ENCODE results near the gene MBD4.

Gene MBD4

DNA sequence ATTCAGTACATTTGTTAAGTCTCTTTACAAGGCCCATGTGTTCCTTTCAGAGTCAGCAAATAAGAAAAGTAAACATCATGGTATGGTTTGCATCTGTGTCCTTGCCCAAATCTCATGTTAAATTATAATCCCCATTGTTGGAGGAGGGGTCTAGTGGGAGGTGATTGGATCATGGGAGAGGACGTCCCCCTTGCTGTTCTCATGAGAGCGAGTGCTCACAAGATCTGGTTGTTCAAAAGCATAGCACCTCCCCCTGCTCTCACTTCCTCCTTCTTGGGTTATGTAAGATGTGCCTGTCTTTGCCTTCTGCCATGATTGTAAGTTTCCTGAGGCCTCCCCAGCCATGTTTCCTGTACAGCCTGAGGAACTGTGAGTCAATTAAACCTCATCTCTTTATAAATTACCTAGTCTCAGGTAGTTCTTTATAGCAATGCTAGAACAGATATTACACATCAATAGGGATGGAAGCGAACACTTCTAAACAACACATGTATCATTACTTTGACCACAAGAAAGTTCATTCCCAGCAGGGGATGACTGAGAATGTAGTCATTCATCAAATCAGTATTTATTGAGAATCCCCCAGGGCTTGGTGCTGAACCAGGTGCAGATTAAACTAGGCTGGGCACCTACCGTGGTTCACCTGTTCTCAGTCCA is 15.4 kb downstream of the MBD4 start:
- TF ChIP-seq, protein P1, sequence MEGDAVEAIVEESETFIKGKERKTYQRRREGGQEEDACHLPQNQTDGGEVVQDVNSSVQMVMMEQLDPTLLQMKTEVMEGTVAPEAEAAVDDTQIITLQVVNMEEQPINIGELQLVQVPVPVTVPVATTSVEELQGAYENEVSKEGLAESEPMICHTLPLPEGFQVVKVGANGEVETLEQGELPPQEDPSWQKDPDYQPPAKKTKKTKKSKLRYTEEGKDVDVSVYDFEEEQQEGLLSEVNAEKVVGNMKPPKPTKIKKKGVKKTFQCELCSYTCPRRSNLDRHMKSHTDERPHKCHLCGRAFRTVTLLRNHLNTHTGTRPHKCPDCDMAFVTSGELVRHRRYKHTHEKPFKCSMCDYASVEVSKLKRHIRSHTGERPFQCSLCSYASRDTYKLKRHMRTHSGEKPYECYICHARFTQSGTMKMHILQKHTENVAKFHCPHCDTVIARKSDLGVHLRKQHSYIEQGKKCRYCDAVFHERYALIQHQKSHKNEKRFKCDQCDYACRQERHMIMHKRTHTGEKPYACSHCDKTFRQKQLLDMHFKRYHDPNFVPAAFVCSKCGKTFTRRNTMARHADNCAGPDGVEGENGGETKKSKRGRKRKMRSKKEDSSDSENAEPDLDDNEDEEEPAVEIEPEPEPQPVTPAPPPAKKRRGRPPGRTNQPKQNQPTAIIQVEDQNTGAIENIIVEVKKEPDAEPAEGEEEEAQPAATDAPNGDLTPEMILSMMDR (IDR thresholded peaks at IDR 0.05; ENCODE audit: low read depth, low read length, missing control alignments) = no peak
- peak; percentile 91 for DNase-seq (ENCODE audit: low read depth)
- H3K4me3 ChIP-seq (ENCODE audit: low read depth, low read length) = no peak overlapping the region; the same call in 1 of the 2 replicates

DNA sequence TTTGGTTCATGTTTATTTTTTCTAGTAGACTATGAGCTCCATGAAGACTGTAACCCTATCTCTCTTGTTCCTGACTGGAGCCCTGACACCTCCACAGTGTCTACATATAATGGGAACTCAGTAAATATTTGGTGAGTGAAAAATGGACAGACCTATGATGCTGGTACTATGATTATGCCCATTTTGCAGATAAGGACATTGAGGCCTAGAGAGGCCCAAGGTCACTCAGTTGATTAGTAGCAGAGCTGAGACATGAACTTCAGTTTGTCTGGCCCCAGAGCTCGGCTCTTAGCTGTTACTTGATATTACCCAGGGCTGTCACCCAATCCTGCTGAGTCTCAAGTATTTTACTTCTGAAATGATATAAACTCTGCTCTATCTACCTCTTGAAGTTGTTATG is 16.9 kb downstream of the MBD4 start:
- DNase-seq (ENCODE audit: low read depth) = no peak
- TF ChIP-seq, protein P1 (IDR thresholded peaks at IDR 0.05; ENCODE audit: low read depth, low read length, missing control alignments) = no peak
- no peak overlapping the region for H3K4me3 ChIP-seq (ENCODE audit: low read depth, low read length)

DNA sequence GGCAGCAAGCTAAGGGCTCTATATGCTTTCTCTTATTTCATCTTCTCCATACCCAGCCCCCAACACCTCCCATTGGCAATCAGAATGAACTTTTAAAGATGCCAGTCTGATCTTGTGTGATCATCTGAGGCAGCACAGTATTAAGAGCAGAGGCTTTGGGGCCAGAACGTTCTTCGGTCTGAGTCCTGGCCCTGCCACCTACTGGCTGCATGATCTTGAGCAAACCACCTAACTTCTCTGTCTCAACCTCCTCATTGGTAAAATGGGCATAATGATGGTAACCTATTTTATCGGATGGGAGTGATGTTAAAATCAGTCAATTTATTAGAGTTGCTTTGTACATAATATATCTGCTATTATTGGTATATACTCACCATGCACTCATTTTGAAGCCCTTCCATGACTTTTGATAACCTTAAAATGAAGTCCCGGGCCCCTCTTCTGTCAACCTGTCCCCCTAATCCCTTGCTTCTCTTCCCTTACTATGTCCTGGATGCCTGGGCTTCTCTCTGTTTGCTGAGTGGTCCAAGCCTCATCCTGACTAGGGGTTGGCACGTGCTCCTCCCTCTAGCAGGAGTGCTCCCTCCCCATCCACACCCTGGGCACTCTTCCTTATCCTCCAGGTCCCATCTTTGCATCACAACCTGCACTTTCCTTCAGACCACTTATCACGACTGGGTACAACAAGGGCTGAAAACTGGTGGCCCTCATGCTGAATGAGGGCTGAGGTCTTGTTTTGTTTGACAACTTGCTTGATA is 17.6 kb downstream of the MBD4 start:
- no peak for DNase-seq (ENCODE audit: low read depth)
- H3K4me3 ChIP-seq (ENCODE audit: low read depth, low read length) = no peak overlapping the region
- TF ChIP-seq, protein P1 (IDR thresholded peaks at IDR 0.05; ENCODE audit: low read depth, low read length, missing control alignments) = no peak

DNA sequence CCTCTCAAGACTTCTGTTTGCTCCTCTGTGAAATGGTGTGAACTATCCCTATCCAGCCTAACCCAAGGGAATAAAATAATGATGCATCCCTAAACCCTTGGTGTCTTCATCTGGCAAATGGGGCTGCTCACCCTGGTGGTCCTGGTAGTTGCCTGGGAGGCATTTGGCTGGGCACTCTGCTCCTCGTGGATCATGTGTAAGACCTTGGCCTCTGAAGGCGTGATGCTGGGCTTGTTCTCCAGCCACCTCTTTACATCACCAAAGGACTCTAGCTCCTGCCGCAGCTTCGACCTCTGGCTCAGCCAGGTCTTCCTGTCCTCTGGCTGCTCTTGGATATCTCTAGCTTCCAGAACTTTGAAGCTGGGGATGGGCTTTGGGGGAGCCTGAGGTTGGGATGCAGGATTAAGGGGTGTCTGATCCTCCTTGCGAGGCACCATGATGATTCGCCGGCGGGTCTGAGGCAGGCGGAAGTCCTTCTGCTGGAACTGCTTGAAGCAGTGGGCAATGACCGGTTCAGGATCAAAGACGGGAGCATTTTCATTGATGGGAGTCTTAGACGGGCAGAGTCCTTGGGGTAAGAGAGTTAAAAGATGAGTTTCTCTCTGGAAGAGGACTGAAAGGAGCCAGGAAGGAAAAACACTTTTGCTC is 18.4 kb downstream of the MBD4 start:
- no peak overlapping the region for H3K4me3 ChIP-seq (ENCODE audit: low read depth, low read length)
- no peak for DNase-seq (ENCODE audit: low read depth)
- TF ChIP-seq, protein P1 (IDR thresholded peaks at IDR 0.05; ENCODE audit: low read depth, low read length, missing control alignments) = no peak

DNA sequence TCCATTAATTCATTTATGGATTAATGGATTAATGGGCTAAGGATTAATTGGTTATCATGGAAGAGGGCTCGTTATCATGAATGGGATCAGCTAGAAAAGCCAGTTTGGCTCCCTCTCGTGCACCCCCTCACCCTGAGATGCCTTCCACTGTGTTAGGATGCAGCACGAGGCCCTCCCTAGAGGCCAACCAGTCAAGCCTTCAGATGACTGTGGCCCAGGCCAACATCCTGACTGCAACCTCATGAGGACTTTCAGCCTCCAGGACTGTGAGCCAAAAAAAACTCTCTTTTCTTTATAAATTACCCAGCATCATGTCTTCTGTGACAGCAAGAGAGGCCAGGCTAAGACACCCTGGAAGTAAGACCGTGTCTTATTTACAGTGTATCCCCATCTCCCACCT is 20.3 kb downstream of the MBD4 start:
- TF ChIP-seq, protein P1 (IDR thresholded peaks at IDR 0.05; ENCODE audit: low read depth, low read length, missing control alignments) = no peak
- no peak overlapping the region for H3K4me3 ChIP-seq (ENCODE audit: low read depth, low read length)
- DNase-seq (ENCODE audit: low read depth) = no peak

DNA sequence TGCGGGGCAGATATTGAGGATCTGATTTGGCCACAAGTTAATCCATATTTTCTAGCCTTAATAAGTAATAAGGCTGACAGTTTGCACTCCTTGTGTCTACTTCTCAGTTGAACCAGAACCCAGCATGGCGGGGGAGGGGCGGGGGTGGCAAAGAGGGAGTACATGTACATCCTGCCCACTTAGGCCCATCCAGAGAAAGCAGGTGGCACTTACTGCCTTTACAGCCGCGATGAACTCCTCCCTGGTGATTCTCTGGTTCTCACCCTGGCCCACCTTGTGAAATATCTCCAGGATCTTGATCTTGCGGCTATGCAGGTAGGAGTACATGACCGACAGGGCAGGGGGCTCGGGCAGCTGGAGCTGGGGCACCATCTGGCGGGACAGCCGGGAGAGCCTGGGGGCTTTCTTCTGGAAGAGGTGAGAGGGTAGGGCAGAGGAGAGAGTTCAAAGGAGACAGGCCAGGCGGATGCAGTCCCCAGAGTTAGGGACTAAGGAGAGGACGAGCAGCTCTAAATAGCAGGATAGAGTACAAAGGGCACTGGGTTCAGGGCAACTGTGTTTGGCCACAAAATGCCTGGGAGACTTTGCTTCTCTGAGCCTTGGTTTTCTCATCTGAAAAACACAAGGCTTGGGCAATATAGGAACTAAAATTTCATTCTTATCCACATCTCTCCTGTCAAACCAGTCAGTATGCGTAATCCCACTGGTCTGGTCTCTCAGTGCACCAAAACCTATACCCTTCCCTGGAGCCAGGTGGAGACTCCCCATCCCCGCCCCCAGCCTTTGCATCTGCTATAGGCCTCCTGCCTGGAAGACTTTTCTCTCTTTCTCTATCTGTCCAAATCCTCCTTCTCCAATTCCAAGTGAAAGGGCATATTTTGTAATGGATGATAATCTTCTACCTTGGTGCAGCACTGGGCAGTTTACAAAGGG is 21.4 kb downstream of the MBD4 start:
- DNase-seq (ENCODE audit: low read depth) = no peak
- no peak overlapping the region for H3K4me3 ChIP-seq (ENCODE audit: low read depth, low read length)
- TF ChIP-seq, protein P1 (IDR thresholded peaks at IDR 0.05; ENCODE audit: low read depth, low read length, missing control alignments) = no peak

Data from GM12864 (cell line).